OCI-LY3 (cell line): ENCODE measurements around the gene ELP2.

Experiments
- EZH2phosphoT487 ChIP-seq: fragments of 200-600 bp; shearing (Covaris generic); IDR thresholded peaks from 2 replicates; pipeline ENCODE4 v1.6.1; 2018; ENCODE audit warnings: antibody characterized with exemption, mixed run types, low read depth
- TF ChIP-seq, protein P1 (sequence below): fragments of 200-600, 300-600 bp; sonication (generic); IDR thresholded peaks from 2 replicates; pipeline ENCODE4 v1.5.1; 2014; ENCODE audit warnings: antibody characterized with exemption, low read length, low read depth

- TF ChIP-seq, protein P1, sequence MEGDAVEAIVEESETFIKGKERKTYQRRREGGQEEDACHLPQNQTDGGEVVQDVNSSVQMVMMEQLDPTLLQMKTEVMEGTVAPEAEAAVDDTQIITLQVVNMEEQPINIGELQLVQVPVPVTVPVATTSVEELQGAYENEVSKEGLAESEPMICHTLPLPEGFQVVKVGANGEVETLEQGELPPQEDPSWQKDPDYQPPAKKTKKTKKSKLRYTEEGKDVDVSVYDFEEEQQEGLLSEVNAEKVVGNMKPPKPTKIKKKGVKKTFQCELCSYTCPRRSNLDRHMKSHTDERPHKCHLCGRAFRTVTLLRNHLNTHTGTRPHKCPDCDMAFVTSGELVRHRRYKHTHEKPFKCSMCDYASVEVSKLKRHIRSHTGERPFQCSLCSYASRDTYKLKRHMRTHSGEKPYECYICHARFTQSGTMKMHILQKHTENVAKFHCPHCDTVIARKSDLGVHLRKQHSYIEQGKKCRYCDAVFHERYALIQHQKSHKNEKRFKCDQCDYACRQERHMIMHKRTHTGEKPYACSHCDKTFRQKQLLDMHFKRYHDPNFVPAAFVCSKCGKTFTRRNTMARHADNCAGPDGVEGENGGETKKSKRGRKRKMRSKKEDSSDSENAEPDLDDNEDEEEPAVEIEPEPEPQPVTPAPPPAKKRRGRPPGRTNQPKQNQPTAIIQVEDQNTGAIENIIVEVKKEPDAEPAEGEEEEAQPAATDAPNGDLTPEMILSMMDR = no peak
- TF ChIP-seq EZH2phosphoT487 = no peak
These were observed 62.0 kb downstream of the ELP2 start for GRCh38 chr18:36191711-36192110.
